Ovary (tissue), 9 donors: ENCODE data around the gene ARHGEF17. TPM values are rescaled to one million over a fixed set of nuclear protein-coding genes. Genes with fewer than 3 reads are reported as not detected.
A peak's percentile ranks its signal among the peaks of the same experiment; 100 is the strongest.

ENCODE experiments used
- DNase-seq, 5 donors: peaks; one replicate each; pipeline ENCODE4 v3.0.0-alpha.2; 2019 to 2020
- H3K27ac ChIP-seq, 2 donors: fragments of 200-600 bp; one replicate each; pipeline versions ENCODE4 v1.5.1 to v1.8.0; 2019 to 2022
- H3K27me3 ChIP-seq: fragments of 200-600 bp; one replicate; pipeline ENCODE4 v1.8.0; 2022
- H3K36me3 ChIP-seq: fragments of 200-600 bp; sonication (generic); one replicate; pipeline ENCODE4 v1.5.1; 2019
- H3K4me1 ChIP-seq: one replicate; pipeline ENCODE4 v1.8.1; 2013; ENCODE audit warnings: mild to moderate bottlenecking, moderate library complexity; ENCODE audit not compliant: insufficient read depth
- H3K4me3 ChIP-seq: fragments of 200-600 bp; sonication (generic); one replicate; pipeline ENCODE4 v1.5.1; 2017
- H3K9me3 ChIP-seq, 2 donors: fragments of 200-600 bp in 1 of 2; sonication (generic) in 1 of 2; one replicate each; pipeline versions ENCODE4 v1.5.1 to v1.8.1; 2013 to 2019; ENCODE audit warnings: mild to moderate bottlenecking in 1 of 2, moderate library complexity in 1 of 2
- CTCF ChIP-seq, 3 donors: fragments of 450-650 bp in 2 of 3; fragments of 200-600 bp in 1 of 3; IDR thresholded peaks; one replicate each; pipeline versions ENCODE4 v1.5.1 to v1.8.0; 2016 to 2022; ENCODE audit warnings: antibody characterized with exemption in 3 of 3, mild to moderate bottlenecking in 1 of 3
- EP300 ChIP-seq: sonication (generic); formaldehyde crosslinking; IDR thresholded peaks from one replicate; pipeline ENCODE4 v1.6.1; 2017; ENCODE audit warnings: antibody characterized with exemption
- POLR2A ChIP-seq: fragments of 450-650 bp; IDR thresholded peaks from one replicate; pipeline ENCODE4 v1.6.1; 2017; ENCODE audit warnings: antibody characterized with exemption, mild to moderate bottlenecking, moderate library complexity
- WGBS, 3 donors: extraction: QIAGEN DNeasy Blood & Tissue Kit in 1 of 3; methylation state at CpG; one replicate each; pipeline versions ENCODE4 v1.1.5 to v1.1.7; 2013 to 2017; 5-methylcytosine and 5-hydroxymethylcytosine counted together
- intact Hi-C, 4 donors: fragments of 100-400 bp; cut with DNase I; formaldehyde crosslinking; loops; one replicate each; pipeline versions ENCODE4 v1.11.0 to v1.15.1; 2022 to 2023
- polyA plus RNA-seq, 2 donors: library from polyadenylated mRNA; stranded (reverse); fragments of 200-250 nt in 1 of 2; fragments of 350-450 nt in 1 of 2; fragmentation: Illumina TruSeq in 1 of 2; extraction: RNeasy Lipid Tissue Mini Kit (QIAGEN cat#74804) in 1 of 2; gene quantifications; one replicate each; pipeline ENCODE4 v1.2.3, GENCODE V29; 2013 to 2014
- total RNA-seq, 7 donors: library from RNA; depleted of rRNA in 2 of 7; stranded (reverse); fragments of >200 nt in 2 of 7; fragmentation: NEBNext Ultra II Directional in 3 of 7; extraction: Animal tissue kit (Norgen Biotek cat#: 25700) in 3 of 7; gene quantifications; one replicate each; pipeline versions ENCODE4 v1.1.0 to v1.2.4, GENCODE V29; 2016 to 2023
- donor health status: DM: no; HTN: no; CAD: no; lungs with moderate emphysema.
- donor health status: DM: no; HTN: no; CAD: no.
- donor health status: Bipolar disorder and iron deficiency.
- donor health status: DM: yes; HTN: yes; CAD: no.
- donor health status: DM: no; HTN: no; CAD: no.
- donor health status: DM: yes; HTN: yes; CAD: no.

The ARHGEF17 gene
- total and polyA plus RNA-seq, 9 donors, result 21.0 to 83.8 (median 46.0) TPM

- DNase-seq, result peak in 1 of 5 donors; percentile 7
- Histone ChIP-seq H3K9me3 (no peaks in the 10 kb centered on the region), H3K4me1 (no peaks in the 10 kb centered on the region), H3K4me3 (no peak overlapping the region), H3K27me3 (no peaks in the 10 kb centered on the region), H3K27ac (no peak overlapping the region), H3K36me3 (no peaks in the 10 kb centered on the region)
- WGBS, 3 donors, result 90 to 98% (median 91%) methylated on average over 3 of the region's 3 CpGs
- no peak for TF ChIP-seq POLR2A
- no peak for TF ChIP-seq EP300
- no peak for TF ChIP-seq CTCF (IDR thresholded peaks at IDR 0.05)
- intact Hi-C loops, result loop anchor here in 1 of 4 donors (10.0 kb wide), 1 partner anchor 96 kb away; no protein-coding TSS in a partner anchor
These were observed 26.8 kb upstream of the ARHGEF17 start for GRCh38 chr11:73281201-73281741.

GRCh38 chr11:73281796-73282660 lies 26.0 kb upstream of the ARHGEF17 start:
- no peak for TF ChIP-seq POLR2A
- no peak for TF ChIP-seq CTCF (IDR thresholded peaks at IDR 0.05)
- TF ChIP-seq EP300, result no peak

GRCh38 chr11:73283276-73284000 lies 24.6 kb upstream of the ARHGEF17 start:
- 77 to 83% (median 77%) methylated on average over 10 of the region's 10 CpGs for WGBS, 3 donors
- Histone ChIP-seq H3K36me3 (no peaks in the 10 kb centered on the region), H3K9me3 (no peaks in the 10 kb centered on the region), H3K27me3 (no peaks in the 10 kb centered on the region), H3K4me3 (no peak overlapping the region), H3K27ac (no peak overlapping the region), H3K4me1 (no peaks in the 10 kb centered on the region)
- intact Hi-C loops, result loop anchor here in 1 of 4 donors (10.0 kb wide), 1 partner anchor 99 kb away; no protein-coding TSS in a partner anchor
- no peak for TF ChIP-seq POLR2A
- TF ChIP-seq EP300, result no peak
- TF ChIP-seq CTCF (IDR thresholded peaks at IDR 0.05), result no peak
- peak in 1 of 5 donors; percentile 5 for DNase-seq

More at GRCh38 chr11:73281796-73282660, 26.0 kb upstream of the ARHGEF17 start:
- H3K4me3 ChIP-seq, result no peak overlapping the region
- intact Hi-C loops, result loop anchor here in 1 of 4 donors (10.0 kb wide), 1 partner anchor 97 kb away; no protein-coding TSS in a partner anchor
- 90 to 92% (median 90%) methylated on average over 3 of the region's 3 CpGs for WGBS, 3 donors
- peak in 1 of 5 donors; percentile 6 for DNase-seq
- H3K27me3 ChIP-seq, result no peaks in the 10 kb centered on the region
- H3K27ac ChIP-seq, result no peak overlapping the region
- no peaks in the 10 kb centered on the region for H3K4me1 ChIP-seq
- H3K9me3 ChIP-seq, result no peaks in the 10 kb centered on the region
- no peaks in the 10 kb centered on the region for H3K36me3 ChIP-seq

- TF ChIP-seq POLR2A, result no peak
- 86 to 87% (median 87%) methylated on average over 3 of the region's 3 CpGs for WGBS, 3 donors
- Histone ChIP-seq H3K4me3 (no peak overlapping the region), H3K27ac (no peak overlapping the region), H3K9me3 (no peaks in the 10 kb centered on the region), H3K36me3 (no peaks in the 10 kb centered on the region), H3K27me3 (no peaks in the 10 kb centered on the region), H3K4me1 (no peaks in the 10 kb centered on the region)
- intact Hi-C loops, result loop anchor here in 1 of 4 donors (10.0 kb wide), 1 partner anchor 99 kb away; no protein-coding TSS in a partner anchor
- DNase-seq, result peak in 1 of 5 donors; percentile 3
These were observed 24.0 kb upstream of the ARHGEF17 start for GRCh38 chr11:73284106-73284505.
